SK-N-SH (cell line): ENCODE results near the gene PNCK. TPM values are rescaled to one million over a fixed set of nuclear protein-coding genes. Genes with fewer than 3 reads are reported as not detected.

Experiments used
- CTCF ChIA-PET: fragments of 300-600, 350-600 bp; formaldehyde crosslinking; extraction: SDS; loops from one replicate; lab custom pipeline; 2021; lab: Yijun Ruan, JAX
- POLR2A ChIA-PET: fragments of 350-600 bp; sonication (Branson Sonifier 250); formaldehyde crosslinking; extraction: SDS; loops from one replicate; lab custom pipeline; 2020; ENCODE audit warnings: antibody characterized with exemption, inconsistent platforms; lab: Yijun Ruan, JAX
- DNase-seq: peaks from one replicate; pipeline ENCODE4 v3.0.0; 2012
- H2AFZ ChIP-seq: fragments of 200-600 bp; sonication (generic); 2 replicates; pipeline ENCODE4 v1.8.1; 2016; ENCODE audit warnings: antibody characterized with exemption, mild to moderate bottlenecking, low read depth
- H3F3A ChIP-seq: fragments of 200-600 bp; sonication (generic); replicated peaks from 2 replicates; pipeline ENCODE3; 2016; ENCODE audit warnings: antibody characterized with exemption, mild to moderate bottlenecking; ENCODE audit not compliant: insufficient read depth
- H3K27ac ChIP-seq, 2 experiments: fragments of 200-500 bp in 1 of 2; fragments of 200-600 bp in 1 of 2; sonication (Bioruptor generic) in 1 of 2; sonication (generic), shearing (Covaris generic) in 1 of 2; 2 replicates each; pipeline versions ENCODE4 v1.5.1 to v1.6.1; 2014 to 2016; ENCODE audit warnings: low read depth in 2 of 2, inconsistent platforms in 1 of 2, low read length in 1 of 2, mild to moderate bottlenecking in 1 of 2, mixed read lengths in 1 of 2
- H3K27me3 ChIP-seq: fragments of 200-600 bp; sonication (generic), shearing (Covaris generic); 2 replicates; pipeline ENCODE4 v1.6.1; 2016; ENCODE audit warnings: mixed run types; ENCODE audit not compliant: insufficient read depth
- H3K36me3 ChIP-seq, 2 experiments: fragments of 200-500 bp in 1 of 2; fragments of 200-600 bp in 1 of 2; sonication (Bioruptor generic) in 1 of 2; sonication (generic) in 1 of 2; replicated peaks in 1 of 2; 2 replicates each; pipeline versions ENCODE3 to v1.5.1; 2014 to 2016; ENCODE audit warnings: low read length in 1 of 2, mild to moderate bottlenecking in 1 of 2; ENCODE audit not compliant: insufficient read depth in 2 of 2, control insufficient read depth in 1 of 2
- H3K4me1 ChIP-seq, 2 experiments: fragments of 200-500 bp in 1 of 2; fragments of 200-600 bp in 1 of 2; sonication (Bioruptor generic) in 1 of 2; sonication (generic), shearing (Covaris generic) in 1 of 2; 2 replicates each; pipeline versions ENCODE4 v1.5.1 to v1.6.1; 2014 to 2016; ENCODE audit warnings: low read depth in 1 of 2, low read length in 1 of 2, mixed run types in 1 of 2; ENCODE audit not compliant: insufficient read depth in 2 of 2, control insufficient read depth in 1 of 2
- H3K4me2 ChIP-seq: fragments of 200-600 bp; sonication (generic), shearing (Covaris generic); 2 replicates; pipeline ENCODE4 v1.6.1; 2017; ENCODE audit warnings: mixed run types
- H3K4me3 ChIP-seq, 2 experiments: fragments of 200-500 bp in 1 of 2; fragments of 200-600 bp in 1 of 2; sonication (Bioruptor generic) in 1 of 2; sonication (generic), shearing (Covaris generic) in 1 of 2; 2 replicates each; pipeline versions ENCODE4 v1.5.1 to v1.8.1; 2014 to 2016; ENCODE audit warnings: low read depth in 2 of 2, inconsistent platforms in 1 of 2, low read length in 1 of 2, mild to moderate bottlenecking in 1 of 2, mixed read lengths in 1 of 2, moderate library complexity in 1 of 2
- H3K79me2 ChIP-seq: fragments of 200-600 bp; sonication (generic); 2 replicates; pipeline ENCODE4 v1.8.1; 2017; ENCODE audit warnings: mild to moderate bottlenecking; ENCODE audit not compliant: insufficient read depth
- H3K9ac ChIP-seq: fragments of 200-600 bp; sonication (generic); 2 replicates; pipeline ENCODE4 v1.6.1; 2017; ENCODE audit warnings: mixed run types
- H3K9me2 ChIP-seq: fragments of 200-600 bp; sonication (generic); 2 replicates; pipeline ENCODE4 v1.6.1; 2017; ENCODE audit warnings: mixed run types
- H3K9me3 ChIP-seq: fragments of 200-600 bp; sonication (generic); 2 replicates; pipeline ENCODE4 v1.6.1; 2017; ENCODE audit warnings: mixed run types, mild to moderate bottlenecking, moderate library complexity
- H4K20me1 ChIP-seq: fragments of 200-600 bp; sonication (generic); 2 replicates; pipeline ENCODE4 v1.6.1; 2017; ENCODE audit warnings: mild to moderate bottlenecking, mixed run types; ENCODE audit not compliant: insufficient read depth
- ELF1 ChIP-seq: IDR thresholded peaks from 2 replicates; pipeline ENCODE4 v1.4.0; 2012
- FOXM1 ChIP-seq: IDR thresholded peaks from 2 replicates; pipeline ENCODE4 v1.4.0; 2012; ENCODE audit warnings: low read depth, mild to moderate bottlenecking
- JUND ChIP-seq: IDR thresholded peaks from 2 replicates; pipeline ENCODE4 v1.4.0; 2012
- MAX ChIP-seq: IDR thresholded peaks from 2 replicates; pipeline ENCODE4 v1.4.0; 2012; ENCODE audit warnings: low read depth
- MXI1 ChIP-seq: IDR thresholded peaks from 2 replicates; pipeline ENCODE4 v1.6.1; 2012; ENCODE audit warnings: mild to moderate bottlenecking, low read depth, low read length, improper control_type of control experiment
- NRF1 ChIP-seq: IDR thresholded peaks from 2 replicates; pipeline ENCODE4 v1.6.1; 2012; ENCODE audit warnings: low read depth, mild to moderate bottlenecking, low read length
- RAD21 ChIP-seq: IDR thresholded peaks from 2 replicates; pipeline ENCODE4 v1.6.1; 2012; ENCODE audit warnings: mild to moderate bottlenecking, low read length
- RXRA ChIP-seq: IDR thresholded peaks from 2 replicates; pipeline ENCODE4 v1.4.0; 2012; ENCODE audit warnings: low read depth, mild to moderate bottlenecking, borderline replicate concordance
- SMC3 ChIP-seq: IDR thresholded peaks from 2 replicates; pipeline ENCODE4 v1.6.1; 2012; ENCODE audit warnings: low read depth, low read length, improper control_type of control experiment
- TAF1 ChIP-seq: IDR thresholded peaks from 2 replicates; pipeline ENCODE4 v1.6.1; 2012; ENCODE audit warnings: low read depth, mild to moderate bottlenecking, low read length, moderate library complexity, borderline replicate concordance
- TCF12 ChIP-seq: IDR thresholded peaks from 2 replicates; pipeline ENCODE4 v1.4.0; 2012
- TEAD4 ChIP-seq: IDR thresholded peaks from 2 replicates; pipeline ENCODE4 v1.4.0; 2012; ENCODE audit warnings: mild to moderate bottlenecking, borderline replicate concordance; ENCODE audit not compliant: insufficient read depth
- YY1 ChIP-seq: IDR thresholded peaks from 2 replicates; pipeline ENCODE4 v1.4.0; 2012; ENCODE audit warnings: low read depth, mild to moderate bottlenecking
- WGBS: methylation state at CpG from one replicate; pipeline ENCODE4 v1.1.6; 2017; ENCODE audit warnings: low lambda C conversion rate; 5-methylcytosine and 5-hydroxymethylcytosine counted together
- polyA plus RNA-seq, 3 experiments: library from polyadenylated mRNA; depleted of rRNA; stranded (reverse); fragments of >200 nt; gene quantifications; 2 replicates each; pipeline ENCODE4 v1.2.3, GENCODE V29; 2012
- TF ChIP-seq, protein P1 (sequence below): IDR thresholded peaks from 2 replicates; pipeline ENCODE4 v1.4.0; 2012; ENCODE audit warnings: low read depth, borderline replicate concordance
- TF ChIP-seq, protein P2 (sequence below): IDR thresholded peaks from 2 replicates; pipeline ENCODE4; 2012

Gene PNCK
- polyA plus RNA-seq, 1 of the 3 experiments (the other 2 are of a cell fraction): 1.2 TPM

GRCh38 chrX:153638436-153639176 is 35.0 kb downstream of the PNCK start:
- H3K9ac ChIP-seq: no peak overlapping the region
- H3K79me2 ChIP-seq: no peaks in the 10 kb centered on the region
- DNase-seq: peak; percentile 69
- no peak overlapping the region for H3K4me2 ChIP-seq
- CTCF ChIA-PET: interaction anchor here (1.0 to 1.8 kb wide), 6 partner anchors 11 to 168 kb away, joined by 3 to 6 read pairs (median 4); partner anchors contain the start of gene HAUS7
- H3K4me1 ChIP-seq: peaks cover 0 to 22% of the 10 kb centered on the region in 2 experiments; a peak in 1 of 4 replicates
- H3K9me2 ChIP-seq: no peaks in the 10 kb centered on the region
- no peaks in the 10 kb centered on the region for H3F3A ChIP-seq
- H2AFZ ChIP-seq: no peak overlapping the region
- POLR2A ChIA-PET: interaction anchor here (0.6 kb wide), 2 partner anchors 22 to 262 kb away, joined by 3 read pairs; no protein-coding TSS in a partner anchor
- peak overlapping the region in 1 of 2 experiments; percentile 47; a peak in 1 of 4 replicates for H3K27ac ChIP-seq
- H3K36me3 ChIP-seq: no peaks in the 10 kb centered on the region
- no peaks in the 10 kb centered on the region for H3K9me3 ChIP-seq
- no peak overlapping the region for H3K4me3 ChIP-seq
- 48% methylated on average over 16 of the region's 20 CpGs for WGBS
- no peaks in the 10 kb centered on the region for H4K20me1 ChIP-seq
- no peak for TF ChIP-seq RXRA
- peaks cover 61% of the 10 kb centered on the region for H3K27me3 ChIP-seq

- Histone ChIP-seq H3K9me2 (no peaks in the 10 kb centered on the region), H3K4me2 (no peak overlapping the region), H3K36me3 (no peaks in the 10 kb centered on the region), H3K27ac (no peak overlapping the region), H3K27me3 (peaks cover 55% of the 10 kb centered on the region), H4K20me1 (no peaks in the 10 kb centered on the region), H3K4me3 (no peak overlapping the region), H3K9me3 (no peaks in the 10 kb centered on the region), H3K79me2 (no peaks in the 10 kb centered on the region), H3K9ac (no peak overlapping the region), H3K4me1 (peaks cover 0 to 22% of the 10 kb centered on the region in 2 experiments; a peak in 1 of 4 replicates), H2AFZ (no peak overlapping the region), H3F3A (no peaks in the 10 kb centered on the region)
- peak; percentile 31 for DNase-seq
- ChIA-PET CTCF (interaction anchor here (1.0 to 1.8 kb wide), 5 partner anchors 12 to 38 kb away, joined by 4 to 10 read pairs (median 6); no protein-coding TSS in a partner anchor), POLR2A (interaction anchor here (0.6 kb wide), 1 partner anchor 21 kb away, joined by 3 read pairs; no protein-coding TSS in a partner anchor)
- WGBS: 33% methylated on average over 3 of the region's 6 CpGs
- no peak for TF ChIP-seq RAD21
- no peak for TF ChIP-seq MXI1
- TF ChIP-seq TAF1: no peak
- TF ChIP-seq ELF1: no peak
- no peak for TF ChIP-seq FOXM1
- TF ChIP-seq, protein P1, sequence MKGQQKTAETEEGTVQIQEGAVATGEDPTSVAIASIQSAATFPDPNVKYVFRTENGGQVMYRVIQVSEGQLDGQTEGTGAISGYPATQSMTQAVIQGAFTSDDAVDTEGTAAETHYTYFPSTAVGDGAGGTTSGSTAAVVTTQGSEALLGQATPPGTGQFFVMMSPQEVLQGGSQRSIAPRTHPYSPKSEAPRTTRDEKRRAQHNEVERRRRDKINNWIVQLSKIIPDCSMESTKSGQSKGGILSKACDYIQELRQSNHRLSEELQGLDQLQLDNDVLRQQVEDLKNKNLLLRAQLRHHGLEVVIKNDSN: no peak
- no peak for TF ChIP-seq RXRA
- no peak for TF ChIP-seq TCF12
- TF ChIP-seq TEAD4: no peak
- no peak for TF ChIP-seq SMC3
- TF ChIP-seq NRF1: no peak
- TF ChIP-seq MAX: no peak
- TF ChIP-seq, protein P2, sequence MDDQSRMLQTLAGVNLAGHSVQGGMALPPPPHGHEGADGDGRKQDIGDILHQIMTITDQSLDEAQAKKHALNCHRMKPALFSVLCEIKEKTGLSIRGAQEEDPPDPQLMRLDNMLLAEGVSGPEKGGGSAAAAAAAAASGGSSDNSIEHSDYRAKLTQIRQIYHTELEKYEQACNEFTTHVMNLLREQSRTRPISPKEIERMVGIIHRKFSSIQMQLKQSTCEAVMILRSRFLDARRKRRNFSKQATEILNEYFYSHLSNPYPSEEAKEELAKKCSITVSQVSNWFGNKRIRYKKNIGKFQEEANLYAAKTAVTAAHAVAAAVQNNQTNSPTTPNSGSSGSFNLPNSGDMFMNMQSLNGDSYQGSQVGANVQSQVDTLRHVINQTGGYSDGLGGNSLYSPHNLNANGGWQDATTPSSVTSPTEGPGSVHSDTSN: no peak
- TF ChIP-seq JUND: no peak
- TF ChIP-seq YY1: no peak
These were observed 35.6 kb downstream of the PNCK start for GRCh38 chrX:153638041-153638371.
